ENCODE measurements around the gene ZSWIM6.

GRCh38 chr5:61467766-61468482 lies 135.9 kb downstream of the ZSWIM6 start:
- TF ChIP-seq MAX (IDR thresholded peaks at IDR 0.05) (no peak), CTCF (IDR thresholded peaks at IDR 0.05) (no peak)
